ENCODE data around the gene CDH24. TPM values are rescaled to one million over a fixed set of nuclear protein-coding genes. Genes with fewer than 3 reads are reported as not detected.
"Not testable (repeated sequence)": the region's sequence is repeated elsewhere in the genome, so short reads cannot be mapped to it uniquely, and the experiment has no call there.

The CDH24 gene
- total RNA-seq, 1 experiment from 2014 or later = 5.0 TPM

GRCh38 chr14:23005451-23006187 is 51.7 kb downstream of the CDH24 start:
- peak overlapping the region; percentile 96 for H3K27ac Mint-ChIP-seq (ENCODE audit: unreplicated experiment)
- H3K4me1 Mint-ChIP-seq (ENCODE audit: low read depth, unreplicated experiment) = peaks cover 18% of the 10 kb centered on the region
- CTCF ChIA-PET = interaction anchor here (1.9 to 2.1 kb wide), 3 partner anchors 10 to 52 kb away, joined by 6 to 28 read pairs (median 15); partner anchors contain the start of gene CDH24
- no peak for DNase-seq
- no peaks in the 10 kb centered on the region for H3K9me3 Mint-ChIP-seq (ENCODE audit: low read depth, unreplicated experiment)
- no TSS peak for BruUV-seq (replicated peaks)
- H3K36me3 Mint-ChIP-seq (ENCODE audit: insufficient read depth, unreplicated experiment) = peaks cover 24% of the 10 kb centered on the region
- peak overlapping the region; percentile 95 for H3K4me3 Mint-ChIP-seq (ENCODE audit: low read depth, unreplicated experiment)
- no peaks in the 10 kb centered on the region for H3K27me3 Mint-ChIP-seq (ENCODE audit: unreplicated experiment)
- intact Hi-C loops (cut with micrococcal nuclease; ENCODE audit: unreplicated experiment) = no loop called here
- TF ChIP-seq CTCF (IDR thresholded peaks at IDR 0.05; ENCODE audit: unreplicated experiment) = no peak

- intact Hi-C loops (cut with micrococcal nuclease; ENCODE audit: unreplicated experiment); BruUV-seq (replicated peaks); H3K27ac Mint-ChIP-seq (ENCODE audit: unreplicated experiment); H3K9me3 Mint-ChIP-seq (ENCODE audit: low read depth, unreplicated experiment); H3K27me3 Mint-ChIP-seq (ENCODE audit: unreplicated experiment); CTCF ChIA-PET; DNase-seq; H3K4me3 Mint-ChIP-seq (ENCODE audit: low read depth, unreplicated experiment): not testable (repeated sequence)
- H3K4me1 Mint-ChIP-seq (ENCODE audit: low read depth, unreplicated experiment) = peaks cover 18% of the 10 kb centered on the region
- peaks cover 14% of the 10 kb centered on the region for H3K36me3 Mint-ChIP-seq (ENCODE audit: insufficient read depth, unreplicated experiment)
These were observed 53.0 kb downstream of the CDH24 start for GRCh38 chr14:23004274-23004673.

- no peak overlapping the region for H3K27ac Mint-ChIP-seq (ENCODE audit: unreplicated experiment)
- peaks cover 14% of the 10 kb centered on the region for H3K36me3 Mint-ChIP-seq (ENCODE audit: insufficient read depth, unreplicated experiment)
- no peak for TF ChIP-seq CTCF (IDR thresholded peaks at IDR 0.05; ENCODE audit: unreplicated experiment)
- peaks cover 9% of the 10 kb centered on the region for H3K4me1 Mint-ChIP-seq (ENCODE audit: low read depth, unreplicated experiment)
- H3K4me3 Mint-ChIP-seq (ENCODE audit: low read depth, unreplicated experiment) = no peak overlapping the region
- CTCF ChIA-PET = interaction anchor here (0.6 kb wide), 1 partner anchor 343 kb away, joined by 4 read pairs; no protein-coding TSS in a partner anchor
- H3K9me3 Mint-ChIP-seq (ENCODE audit: low read depth, unreplicated experiment) = no peaks in the 10 kb centered on the region
- intact Hi-C loops (cut with micrococcal nuclease; ENCODE audit: unreplicated experiment) = no loop called here
- BruUV-seq (replicated peaks) = no TSS peak
- no peak for DNase-seq
- H3K27me3 Mint-ChIP-seq (ENCODE audit: unreplicated experiment) = no peaks in the 10 kb centered on the region
These were observed 54.7 kb downstream of the CDH24 start for GRCh38 chr14:23002592-23002991.

GRCh38 chr14:23000860-23001259 is 56.5 kb downstream of the CDH24 start:
- Mint-ChIP-seq H3K27ac (ENCODE audit: unreplicated experiment) (no peak overlapping the region), H3K9me3 (ENCODE audit: low read depth, unreplicated experiment) (no peaks in the 10 kb centered on the region), H3K4me3 (ENCODE audit: low read depth, unreplicated experiment) (no peak overlapping the region), H3K36me3 (ENCODE audit: insufficient read depth, unreplicated experiment) (no peaks in the 10 kb centered on the region), H3K27me3 (ENCODE audit: unreplicated experiment) (no peaks in the 10 kb centered on the region), H3K4me1 (ENCODE audit: low read depth, unreplicated experiment) (peaks cover 9% of the 10 kb centered on the region)
- no peak for TF ChIP-seq CTCF (IDR thresholded peaks at IDR 0.05; ENCODE audit: unreplicated experiment)
- BruUV-seq (replicated peaks) = no TSS peak
- DNase-seq = no peak
- intact Hi-C loops (cut with micrococcal nuclease; ENCODE audit: unreplicated experiment) = no loop called here
- CTCF ChIA-PET = interaction anchor here (0.6 kb wide), 1 partner anchor 35 kb away, joined by 3 read pairs; no protein-coding TSS in a partner anchor
